Measurements from ENCODE around the gene HSD17B1. TPM values are rescaled to one million over a fixed set of nuclear protein-coding genes. Genes with fewer than 3 reads are reported as not detected.

Gene HSD17B1
- total RNA-seq, 1 donor from 2014 or later, result 0.56 TPM

DNA sequence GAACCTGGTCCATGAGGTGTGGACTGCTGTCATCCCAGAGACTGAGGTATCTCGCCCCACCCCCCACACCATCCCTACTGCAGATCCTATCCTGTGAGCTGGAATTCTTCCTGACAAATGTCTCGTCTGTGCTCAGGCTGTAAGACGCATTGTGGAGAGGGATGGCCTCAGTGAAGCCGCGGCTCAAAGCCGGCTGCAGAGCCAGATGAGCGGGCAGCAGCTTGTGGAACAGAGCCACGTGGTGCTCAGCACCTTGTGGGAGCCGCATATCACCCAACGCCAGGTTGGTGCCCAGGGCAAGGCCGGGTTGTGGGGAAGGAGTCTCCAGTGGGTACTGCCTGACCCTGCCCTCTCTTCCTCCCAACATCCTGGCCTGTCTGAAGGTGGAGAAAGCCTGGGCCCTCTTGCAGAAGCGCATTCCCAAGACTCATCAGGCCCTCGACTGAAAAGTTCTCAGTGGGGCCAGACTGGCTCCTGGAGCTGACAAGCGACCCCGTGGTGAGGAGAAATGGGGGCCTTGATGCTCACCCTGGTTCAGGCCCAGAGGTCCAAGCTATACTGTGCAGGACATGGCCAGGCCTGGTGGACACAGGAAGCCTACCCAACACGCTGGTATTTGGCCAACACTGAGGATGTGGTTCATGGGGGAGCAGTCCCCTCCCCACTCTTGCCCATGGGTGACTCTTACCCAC lies 12.9 kb downstream of the HSD17B1 start:
- no peak for DNase-seq (ENCODE audit: low read depth)

- peak; percentile 35 for DNase-seq (ENCODE audit: low read depth)
Observed at GRCh38 chr17:42566215-42566882, 13.6 kb downstream of the HSD17B1 start.

DNA sequence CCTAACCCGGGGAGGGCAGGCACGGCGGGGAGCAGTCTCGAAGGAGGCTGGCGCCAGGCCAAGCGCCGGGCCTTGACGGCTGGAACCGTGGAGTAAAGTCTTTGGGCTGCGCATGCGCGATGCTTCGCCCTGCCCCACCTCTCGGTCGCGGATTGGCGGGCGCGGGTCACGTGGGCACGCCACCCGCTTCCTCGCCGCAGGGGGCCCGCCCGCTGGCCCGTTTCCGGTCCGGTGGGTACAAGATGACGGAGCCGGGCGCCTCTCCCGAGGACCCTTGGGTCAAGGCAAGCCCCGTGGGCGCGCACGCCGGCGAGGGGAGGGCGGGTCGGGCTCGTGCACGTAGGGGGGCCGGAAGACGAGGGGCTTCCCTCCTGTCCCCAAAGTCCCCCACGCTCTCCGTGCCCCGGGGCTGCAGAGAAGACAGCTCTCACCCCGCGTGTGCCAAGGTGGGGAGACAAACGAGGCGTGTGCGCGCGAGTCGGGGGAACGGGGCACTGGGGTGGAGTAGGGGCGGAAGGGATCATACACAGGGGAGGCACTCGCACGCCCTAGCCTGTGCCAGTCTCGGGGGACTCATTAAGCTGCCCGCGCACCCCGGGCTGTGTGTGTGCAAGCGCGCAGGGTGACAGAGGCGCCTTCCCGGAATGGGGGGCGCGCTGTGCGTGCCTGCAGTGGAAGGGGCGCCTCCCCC lies 14.3 kb downstream of the HSD17B1 start, which contains the start of gene MLX:
MLX (plus strand) TSS at position 218 of the 691 bp plus-strand sequence; CDS start at position 243, 25 bp downstream.
- peak; percentile 91 for DNase-seq (ENCODE audit: low read depth)

GRCh38 chr17:42568341-42569111 lies 15.8 kb downstream of the HSD17B1 start:
- DNase-seq (ENCODE audit: low read depth), result no peak

DNA sequence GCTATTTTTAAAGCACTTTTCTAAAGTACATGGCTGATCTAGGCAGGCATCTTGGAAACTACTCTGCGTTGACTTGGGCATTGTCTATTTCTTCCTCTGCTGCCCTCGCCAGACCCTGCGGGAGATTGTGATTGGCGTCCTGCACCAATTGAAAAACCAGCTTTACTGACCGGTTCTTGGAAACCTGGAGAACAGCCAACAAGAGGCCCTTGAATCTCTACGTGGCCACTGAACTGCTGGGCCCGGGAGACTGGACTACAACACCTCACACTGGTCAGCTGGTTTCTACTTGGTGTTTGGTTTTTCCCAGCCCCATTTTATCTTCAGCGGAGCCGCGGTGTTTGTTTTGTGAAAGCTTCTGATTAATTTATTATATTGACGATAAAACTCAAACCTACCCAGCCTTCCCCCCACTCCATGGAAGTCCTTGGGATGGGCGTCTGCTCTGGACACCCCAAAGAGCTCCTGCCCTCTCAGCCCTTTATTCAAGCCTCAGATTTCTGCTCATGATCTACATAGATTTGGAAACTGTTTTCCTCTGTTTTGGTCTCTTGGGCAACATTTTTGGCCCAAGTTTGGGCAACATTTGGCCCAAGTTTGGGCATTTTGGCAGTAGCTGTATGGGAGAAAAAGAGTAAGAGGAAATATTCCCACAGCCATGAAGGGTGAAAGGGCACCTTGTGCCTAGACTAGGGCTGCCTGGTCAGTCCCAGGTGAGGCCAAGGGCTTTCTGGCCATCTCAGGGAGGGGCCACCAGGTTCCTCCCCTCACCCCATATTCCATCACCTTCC lies 18.9 kb downstream of the HSD17B1 start:
- DNase-seq (ENCODE audit: low read depth), result no peak

DNA sequence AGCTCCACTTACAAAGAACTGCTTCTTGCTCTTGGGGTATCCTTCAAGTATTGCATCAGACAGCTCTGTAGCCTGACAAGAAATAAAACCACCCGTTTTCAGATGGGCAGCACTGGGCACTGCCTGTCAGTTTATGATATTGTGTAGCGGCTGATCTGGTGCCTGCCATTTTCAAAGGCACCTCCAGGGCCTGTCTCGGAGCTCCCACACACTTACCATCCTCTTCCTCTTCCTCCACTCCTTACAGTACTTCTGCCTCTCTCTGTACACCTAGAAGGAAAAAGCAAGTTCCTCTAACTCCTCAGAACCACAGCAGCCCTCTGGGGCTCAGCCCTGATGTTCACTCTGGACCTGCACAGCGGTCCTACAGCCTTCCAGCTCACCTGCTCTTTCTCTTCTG lies 20.4 kb downstream of the HSD17B1 start:
- no peak for DNase-seq (ENCODE audit: low read depth)

GRCh38 chr17:42574463-42574862 lies 21.7 kb downstream of the HSD17B1 start:
- DNase-seq (ENCODE audit: low read depth), result no peak

GRCh38 chr17:42577140-42577531 lies 24.4 kb downstream of the HSD17B1 start:
- no peak for DNase-seq (ENCODE audit: low read depth)

DNA sequence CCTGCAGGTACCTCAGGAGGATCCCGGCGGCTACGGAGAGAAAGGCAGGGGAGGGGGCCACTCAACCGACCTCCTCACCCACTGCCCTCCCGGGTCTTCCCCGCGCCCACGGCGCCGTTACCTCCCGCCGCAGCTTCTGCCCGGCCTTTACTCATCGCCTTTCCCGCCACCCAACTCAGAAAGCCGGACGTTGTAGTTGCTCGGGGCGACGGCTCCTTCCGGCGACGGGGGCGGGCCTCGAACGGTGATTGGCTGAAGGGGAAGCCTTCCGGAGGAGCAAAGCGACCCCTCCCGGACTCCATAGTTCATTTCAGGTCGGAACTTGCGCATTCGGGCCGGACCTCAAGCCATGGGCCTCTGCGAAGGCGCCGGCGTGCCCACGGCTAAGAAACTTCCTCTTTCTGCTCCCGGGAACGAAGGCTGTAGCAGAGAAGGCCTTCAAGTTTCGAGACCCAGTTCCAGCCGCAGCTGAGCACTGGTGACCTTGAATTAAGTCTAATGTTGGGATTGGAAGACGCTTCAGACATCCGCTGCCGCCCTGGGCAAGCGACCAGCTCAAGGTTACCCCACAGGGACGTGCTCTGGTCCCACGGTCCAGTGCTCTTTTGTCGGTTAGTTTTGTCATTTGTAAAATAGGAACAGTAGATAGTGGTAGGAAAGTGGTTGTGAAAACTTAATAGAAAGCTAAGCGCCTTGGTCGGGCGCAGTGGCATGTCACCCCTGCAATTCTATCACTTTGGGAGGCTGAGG lies 25.0 kb downstream of the HSD17B1 start, which contains the start of gene PSMC3IP:
PSMC3IP (minus strand) TSS at position 198 of the 750 bp plus-strand sequence; CDS start at position 155, 43 bp downstream.
- peak; percentile 94 for DNase-seq (ENCODE audit: low read depth)

DNA sequence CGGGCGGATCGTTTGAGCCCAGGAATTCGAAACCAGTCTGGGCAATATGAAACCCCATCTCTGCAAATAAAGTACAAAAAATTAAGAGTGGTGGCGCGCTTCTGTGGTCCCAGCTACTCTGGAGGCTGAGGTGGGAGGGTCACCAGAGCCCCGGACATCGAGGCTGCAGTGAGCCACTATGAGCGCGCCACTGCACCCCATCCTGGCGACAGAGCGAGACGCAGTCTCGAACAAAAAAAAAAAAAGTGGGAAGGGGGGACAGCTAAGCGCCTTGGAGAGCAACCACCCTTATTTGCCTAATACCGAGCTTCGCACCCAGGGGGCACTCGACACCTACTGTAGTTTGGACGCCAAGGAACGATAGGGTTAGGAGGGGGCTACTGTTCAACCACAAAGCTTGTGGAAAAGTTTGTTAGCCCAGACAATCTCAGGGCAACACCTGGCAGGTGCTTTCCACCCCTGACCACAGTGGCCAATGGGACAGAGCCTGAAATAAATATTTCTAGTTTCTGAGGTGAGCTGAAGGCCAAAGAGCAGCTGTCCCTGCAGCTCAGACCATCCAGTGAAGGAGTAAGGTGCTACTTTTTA lies 25.7 kb downstream of the HSD17B1 start:
- DNase-seq (ENCODE audit: low read depth), result peak; percentile 81

- no peak for DNase-seq (ENCODE audit: low read depth)
Observed at GRCh38 chr17:42579794-42580551, 27.2 kb downstream of the HSD17B1 start.

DNA sequence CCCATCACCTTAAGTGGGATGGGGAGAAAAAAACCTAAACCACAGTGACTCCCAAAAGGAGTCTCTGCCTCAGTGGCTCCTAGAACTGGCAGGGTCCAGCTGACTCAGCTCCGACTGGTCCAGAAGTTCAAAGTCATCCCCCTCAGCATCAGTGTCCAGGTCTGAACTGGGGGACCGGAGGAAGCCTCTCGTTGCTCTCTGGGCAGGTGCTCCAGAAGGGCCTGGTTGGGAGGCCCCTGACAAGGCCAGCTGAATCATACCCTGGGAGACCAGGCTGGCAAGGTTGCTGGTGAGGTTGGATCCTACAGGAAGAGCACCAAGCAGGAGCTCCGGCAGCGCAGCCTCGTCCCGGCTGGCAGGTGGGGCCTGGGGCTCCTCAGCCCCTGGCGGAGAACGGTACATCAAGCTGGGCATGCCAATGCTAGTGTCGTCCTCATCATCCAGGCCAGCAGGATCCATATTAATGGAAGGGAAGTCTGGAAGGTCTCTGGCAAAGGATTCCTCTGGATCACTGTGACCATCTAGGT lies 29.1 kb downstream of the HSD17B1 start:
- no peak for DNase-seq (ENCODE audit: low read depth)

- no peak for DNase-seq (ENCODE audit: low read depth)
Observed at GRCh38 chr17:42584880-42585279, 32.2 kb downstream of the HSD17B1 start.

- no peak for DNase-seq (ENCODE audit: low read depth)
Observed at GRCh38 chr17:42585353-42585752, 32.6 kb downstream of the HSD17B1 start.

DNA sequence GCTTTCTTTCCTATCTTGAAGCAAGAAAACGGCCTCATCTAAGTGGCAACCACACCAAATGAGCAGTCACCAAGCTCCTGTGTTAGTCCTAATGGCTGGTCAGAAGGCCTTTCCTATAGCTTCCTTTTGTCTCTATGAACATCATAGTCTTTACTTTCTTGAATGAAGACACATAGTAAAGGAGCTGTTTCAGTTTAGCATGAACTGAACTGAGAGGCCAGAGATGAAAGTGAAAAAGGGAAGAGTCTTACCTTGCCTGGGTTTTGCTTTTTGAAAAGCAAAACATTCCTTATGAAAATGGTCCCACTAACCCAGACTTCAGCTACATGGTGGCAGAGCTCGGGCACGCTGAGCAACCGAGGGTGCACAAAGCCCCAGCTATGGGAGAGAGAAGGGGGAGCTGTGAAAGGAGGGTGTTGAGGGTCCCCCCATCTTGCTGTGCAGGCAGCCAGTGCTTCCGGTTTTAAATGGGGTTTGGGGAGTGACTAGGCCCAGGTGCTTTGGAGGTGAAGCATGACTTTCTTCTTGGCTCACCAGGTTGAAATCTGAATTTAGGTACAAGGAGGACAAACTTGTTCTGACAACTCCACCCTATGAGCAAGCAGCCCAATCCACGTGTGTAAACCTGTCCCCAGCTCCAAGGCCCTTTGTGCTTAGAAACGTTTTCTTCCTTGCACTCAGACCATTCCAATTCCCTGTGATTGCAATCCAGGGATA lies 33.9 kb downstream of the HSD17B1 start:
- no peak for DNase-seq (ENCODE audit: low read depth)

DNA sequence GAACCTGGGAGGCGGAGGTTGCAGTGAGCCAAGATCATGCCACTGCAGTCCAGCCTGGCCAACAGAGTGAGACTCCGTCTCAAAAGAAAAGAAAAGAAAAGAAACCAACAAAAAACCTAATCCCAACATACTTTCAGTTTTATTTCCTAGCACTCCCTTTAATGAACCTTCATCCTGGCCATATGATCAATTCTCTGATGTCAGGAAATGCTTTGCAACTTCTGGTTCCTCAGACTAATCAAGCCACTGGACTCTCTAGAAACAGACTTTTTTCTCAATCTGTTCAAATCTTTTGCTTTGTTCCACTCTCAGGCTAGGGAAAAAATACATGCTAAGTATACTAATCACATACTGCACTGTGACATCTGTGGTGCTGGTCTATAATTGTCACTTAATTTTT lies 38.2 kb downstream of the HSD17B1 start:
- no peak for DNase-seq (ENCODE audit: low read depth)

DNA sequence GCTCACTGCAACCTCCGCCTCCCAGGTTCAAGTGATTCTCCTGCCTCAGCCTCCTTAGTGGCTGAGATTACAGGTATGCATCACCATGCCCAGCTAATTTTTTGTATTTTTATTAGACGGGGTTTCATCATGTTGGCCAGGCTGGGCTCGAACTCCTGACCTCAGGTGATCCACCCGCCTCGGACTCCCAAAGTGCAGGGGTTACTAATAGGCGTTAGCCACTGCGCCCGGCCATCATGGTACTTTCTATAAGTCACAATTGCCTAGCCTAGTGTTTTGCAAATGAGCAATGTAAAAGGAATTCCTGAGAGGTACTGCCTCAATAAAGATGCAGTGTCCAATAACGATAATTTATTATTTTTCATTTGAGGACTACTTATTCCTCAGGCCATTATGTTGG lies 38.7 kb downstream of the HSD17B1 start:
- DNase-seq (ENCODE audit: low read depth), result no peak

GRCh38 chr17:42596386-42596785 lies 43.7 kb downstream of the HSD17B1 start:
- no peak for DNase-seq (ENCODE audit: low read depth)
